ENCODE measurements around the gene KRT85. TPM values are rescaled to one million over a fixed set of nuclear protein-coding genes. Genes with fewer than 3 reads are reported as not detected.

Gene KRT85
- total and polyA plus RNA-seq, 2 of the 13 experiments (the other 11 are each of a cell fraction or from before 2014, with no cell fraction given): not detected

GRCh38 chr12:52395761-52396434 is 28.6 kb upstream of the KRT85 start:
- POLR2A ChIA-PET: no interaction called here
- Histone ChIP-seq H2AFZ (ENCODE audit: low read length) (no peak overlapping the region), H3K27ac (ENCODE audit: extremely low read length, insufficient read depth, low read length) (no peak overlapping the region), H3K9ac (ENCODE audit: insufficient read depth, low read depth, low read length) (no peak overlapping the region), H3K9me3 (ENCODE audit: low read length) (no peaks in the 10 kb centered on the region), H3K27me3 (ENCODE audit: control insufficient read depth in 1 of 2, insufficient read depth in 2 of 2, low read length in 2 of 2) (peaks cover 0 to 5% of the 10 kb centered on the region in 2 experiments; a peak in 1 of 5 replicates), H4K20me1 (ENCODE audit: insufficient read depth, low read length) (no peaks in the 10 kb centered on the region), H3K4me1 (ENCODE audit: insufficient read depth, low read length) (no peaks in the 10 kb centered on the region), H3K4me3 (replicated peaks in 1 of 3; ENCODE audit: insufficient read depth in 1 of 3, low read depth in 2 of 3, low read length in 3 of 3) (no peak overlapping the region), H3K79me2 (ENCODE audit: insufficient read depth, low read length) (no peaks in the 10 kb centered on the region), H3K4me2 (ENCODE audit: low read depth, low read length) (no peak overlapping the region), H3K36me3 (replicated peaks in 1 of 2; ENCODE audit: control insufficient read depth in 1 of 2, insufficient read depth in 2 of 2, low read length in 2 of 2) (no peaks in the 10 kb centered on the region)
- in situ Hi-C loops (cut with HindIII; ENCODE audit: extremely low pct_ligation_motif_present, low pct_unique_long_range_greater_than_20kb) (loop anchor here (25.0 kb wide), 1 partner anchor 591 kb away; no protein-coding TSS in a partner anchor), intact Hi-C loops (cut with micrococcal nuclease; ENCODE audit: unreplicated experiment) (no loop called here)
- 45% methylated on average over 15 of the region's 20 CpGs for WGBS (ENCODE audit: low lambda C conversion rate)
- DNase-seq (ENCODE audit: low spot score) (peak; percentile 33), ATAC-seq (peak; percentile 80), FAIRE-seq (no peak)
- no TSS peak for BruUV-seq (replicated peaks)
- CTCF ChIA-PET (ENCODE audit: low intra/inter-chr PET ratio, low total read pairs): interaction anchor here (0.7 kb wide), 1 partner anchor 483 kb away, joined by 3 read pairs; no protein-coding TSS in a partner anchor
- TF ChIP-seq CEBPB (IDR thresholded peaks at IDR 0.05; ENCODE audit: borderline replicate concordance, low read depth, low read length) (peak; percentile 43; the same call in 1 of the 2 replicates), ZEB1 (IDR thresholded peaks at IDR 0.05; ENCODE audit: insufficient replicate concordance, low read depth) (peak; percentile 64)
- TF ChIP-seq, protein P1, sequence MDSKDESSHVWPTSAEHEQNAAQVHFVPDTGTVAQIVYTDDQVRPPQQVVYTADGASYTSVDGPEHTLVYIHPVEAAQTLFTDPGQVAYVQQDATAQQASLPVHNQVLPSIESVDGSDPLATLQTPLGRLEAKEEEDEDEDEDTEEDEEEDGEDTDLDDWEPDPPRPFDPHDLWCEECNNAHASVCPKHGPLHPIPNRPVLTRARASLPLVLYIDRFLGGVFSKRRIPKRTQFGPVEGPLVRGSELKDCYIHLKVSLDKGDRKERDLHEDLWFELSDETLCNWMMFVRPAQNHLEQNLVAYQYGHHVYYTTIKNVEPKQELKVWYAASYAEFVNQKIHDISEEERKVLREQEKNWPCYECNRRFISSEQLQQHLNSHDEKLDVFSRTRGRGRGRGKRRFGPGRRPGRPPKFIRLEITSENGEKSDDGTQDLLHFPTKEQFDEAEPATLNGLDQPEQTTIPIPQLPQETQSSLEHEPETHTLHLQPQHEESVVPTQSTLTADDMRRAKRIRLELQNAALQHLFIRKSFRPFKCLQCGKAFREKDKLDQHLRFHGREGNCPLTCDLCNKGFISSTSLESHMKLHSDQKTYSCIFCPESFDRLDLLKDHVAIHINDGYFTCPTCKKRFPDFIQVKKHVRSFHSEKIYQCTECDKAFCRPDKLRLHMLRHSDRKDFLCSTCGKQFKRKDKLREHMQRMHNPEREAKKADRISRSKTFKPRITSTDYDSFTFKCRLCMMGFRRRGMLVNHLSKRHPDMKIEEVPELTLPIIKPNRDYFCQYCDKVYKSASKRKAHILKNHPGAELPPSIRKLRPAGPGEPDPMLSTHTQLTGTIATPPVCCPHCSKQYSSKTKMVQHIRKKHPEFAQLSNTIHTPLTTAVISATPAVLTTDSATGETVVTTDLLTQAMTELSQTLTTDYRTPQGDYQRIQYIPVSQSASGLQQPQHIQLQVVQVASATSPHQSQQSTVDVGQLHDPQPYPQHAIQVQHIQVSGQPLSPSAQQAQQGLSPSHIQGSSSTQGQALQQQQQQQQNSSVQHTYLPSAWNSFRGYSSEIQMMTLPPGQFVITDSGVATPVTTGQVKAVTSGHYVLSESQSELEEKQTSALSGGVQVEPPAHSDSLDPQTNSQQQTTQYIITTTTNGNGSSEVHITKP (CRISPR knock-in tag; IDR thresholded peaks at IDR 0.05; ENCODE audit: low read depth): no peak
- TF ChIP-seq, protein P2, sequence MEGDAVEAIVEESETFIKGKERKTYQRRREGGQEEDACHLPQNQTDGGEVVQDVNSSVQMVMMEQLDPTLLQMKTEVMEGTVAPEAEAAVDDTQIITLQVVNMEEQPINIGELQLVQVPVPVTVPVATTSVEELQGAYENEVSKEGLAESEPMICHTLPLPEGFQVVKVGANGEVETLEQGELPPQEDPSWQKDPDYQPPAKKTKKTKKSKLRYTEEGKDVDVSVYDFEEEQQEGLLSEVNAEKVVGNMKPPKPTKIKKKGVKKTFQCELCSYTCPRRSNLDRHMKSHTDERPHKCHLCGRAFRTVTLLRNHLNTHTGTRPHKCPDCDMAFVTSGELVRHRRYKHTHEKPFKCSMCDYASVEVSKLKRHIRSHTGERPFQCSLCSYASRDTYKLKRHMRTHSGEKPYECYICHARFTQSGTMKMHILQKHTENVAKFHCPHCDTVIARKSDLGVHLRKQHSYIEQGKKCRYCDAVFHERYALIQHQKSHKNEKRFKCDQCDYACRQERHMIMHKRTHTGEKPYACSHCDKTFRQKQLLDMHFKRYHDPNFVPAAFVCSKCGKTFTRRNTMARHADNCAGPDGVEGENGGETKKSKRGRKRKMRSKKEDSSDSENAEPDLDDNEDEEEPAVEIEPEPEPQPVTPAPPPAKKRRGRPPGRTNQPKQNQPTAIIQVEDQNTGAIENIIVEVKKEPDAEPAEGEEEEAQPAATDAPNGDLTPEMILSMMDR (CRISPR knock-in tag; IDR thresholded peaks at IDR 0.05): peak; percentile 49
